HepG2 (cell line): ENCODE results near the gene CAND1. TPM values are rescaled to one million over a fixed set of nuclear protein-coding genes. Genes with fewer than 3 reads are reported as not detected.
A peak's percentile ranks its signal among the peaks of the same experiment; 100 is the strongest.

ENCODE experiments used
- CHD2 ChIP-seq: IDR thresholded peaks from 2 replicates; pipeline ENCODE4 v1.6.1; 2011; ENCODE audit warnings: low read depth, low read length, improper control_type of control experiment
- FIP1L1 ChIP-seq: fragments of 200-400 bp; formaldehyde crosslinking; IDR thresholded peaks from 2 replicates; pipeline ENCODE4 v1.6.1; 2018; ENCODE audit warnings: low read depth, mild to moderate bottlenecking, low read length, moderate library complexity, borderline replicate concordance; ENCODE audit not compliant: insufficient read depth
- IKZF5 ChIP-seq: IDR thresholded peaks from 2 replicates; pipeline ENCODE4 v1.6.1; 2018; ENCODE audit warnings: missing genetic modification reagents, mild to moderate bottlenecking, missing compliant biosample characterization
- KMT2B ChIP-seq: IDR thresholded peaks from 2 replicates; pipeline ENCODE4 v1.6.1; 2016; ENCODE audit warnings: missing genetic modification reagents, missing compliant biosample characterization
- MTF1 ChIP-seq: sonication (generic); formaldehyde crosslinking; IDR thresholded peaks from 2 replicates; pipeline ENCODE4 v1.5.0; 2020; ENCODE audit warnings: missing genetic modification reagents
- RAD21 ChIP-seq: fragments of 450-650 bp; formaldehyde crosslinking; IDR thresholded peaks from 2 replicates; pipeline ENCODE4 v1.5.0; 2020; ENCODE audit warnings: mild to moderate bottlenecking
- SALL1 ChIP-seq: sonication (generic); formaldehyde crosslinking; IDR thresholded peaks from 2 replicates; pipeline ENCODE4 v1.8.0; 2022; ENCODE audit warnings: mild to moderate bottlenecking, missing genetic modification reagents
- ZBTB7A ChIP-seq: sonication (generic); formaldehyde crosslinking; IDR thresholded peaks from 2 replicates; pipeline ENCODE4 v1.8.0; 2022; ENCODE audit warnings: mild to moderate bottlenecking, missing genetic modification reagents
- ZBTB7B ChIP-seq: sonication (generic); formaldehyde crosslinking; IDR thresholded peaks from 2 replicates; pipeline ENCODE4 v1.4.0; 2020; ENCODE audit warnings: missing genetic modification reagents
- ZKSCAN5 ChIP-seq: sonication (generic); formaldehyde crosslinking; IDR thresholded peaks from 2 replicates; pipeline ENCODE4 v1.5.1; 2020; ENCODE audit warnings: mild to moderate bottlenecking, missing genetic modification reagents
- ZNF124 ChIP-seq: sonication (generic); formaldehyde crosslinking; IDR thresholded peaks from 2 replicates; pipeline ENCODE4 v1.4.0; 2020; ENCODE audit warnings: missing genetic modification reagents
- ZNF18 ChIP-seq: sonication (generic); formaldehyde crosslinking; IDR thresholded peaks from 2 replicates; pipeline ENCODE4 v1.8.0; 2022; ENCODE audit warnings: mild to moderate bottlenecking, missing genetic modification reagents; ENCODE audit not compliant: insufficient replicate concordance
- ZNF430 ChIP-seq: sonication (generic); formaldehyde crosslinking; IDR thresholded peaks from 2 replicates; pipeline ENCODE4 v1.9.0; 2021; ENCODE audit warnings: mild to moderate bottlenecking, missing genetic modification reagents
- ZNF724P ChIP-seq: sonication (generic); formaldehyde crosslinking; IDR thresholded peaks from 2 replicates; pipeline ENCODE4 v1.8.0; 2022; ENCODE audit warnings: missing genetic modification reagents, borderline replicate concordance
- ZNF768 ChIP-seq: sonication (generic); formaldehyde crosslinking; IDR thresholded peaks from 2 replicates; pipeline ENCODE4 v1.4.0; 2020; ENCODE audit warnings: missing genetic modification reagents
- polyA plus RNA-seq, 8 experiments: library from polyadenylated mRNA; depleted of rRNA in 3 of 8; stranded (reverse) in 7 of 8; unstranded in 1 of 8; fragments of >200 nt; fragmentation: Illumina TruSeq in 4 of 8; extraction: Trizol in 4 of 8; gene quantifications; 2 replicates each; pipeline versions ENCODE4 v1.2.1 to v1.2.3, GENCODE V29; 2011 to 2016; ENCODE audit warnings: low read depth in 4 of 8, missing spikeins in 1 of 8, mixed read lengths in 1 of 8; ENCODE audit not compliant: insufficient read depth in 1 of 8
- total RNA-seq, 5 experiments: library from RNA; depleted of rRNA; stranded (reverse); fragments of >200 nt; fragmentation: Illumina TruSeq; extraction: Trizol; gene quantifications; 2 replicates each; pipeline ENCODE4 v1.2.3, GENCODE V29; 2016; ENCODE audit warnings: low read depth in 1 of 5
- TF ChIP-seq, protein P1 (sequence below): sonication (generic); formaldehyde crosslinking; IDR thresholded peaks from 2 replicates; pipeline ENCODE4; 2020; ENCODE audit warnings: missing genetic modification reagents, mild to moderate bottlenecking, borderline replicate concordance
- TF ChIP-seq, protein P2 (sequence below): sonication (generic); formaldehyde crosslinking; IDR thresholded peaks from 2 replicates; pipeline ENCODE4 v1.8.0; 2022; ENCODE audit warnings: mild to moderate bottlenecking, missing genetic modification reagents
- TF ChIP-seq, protein P3 (sequence below): sonication (generic); formaldehyde crosslinking; IDR thresholded peaks from 2 replicates; pipeline ENCODE4 v1.4.0; 2020; ENCODE audit warnings: missing genetic modification reagents; ENCODE audit errors: not compliant biosample characterization

CAND1 gene
- total and polyA plus RNA-seq, 2 of the 13 experiments (the other 11 are each of a cell fraction or from before 2014, with no cell fraction given): 56.2 to 138 TPM

DNA sequence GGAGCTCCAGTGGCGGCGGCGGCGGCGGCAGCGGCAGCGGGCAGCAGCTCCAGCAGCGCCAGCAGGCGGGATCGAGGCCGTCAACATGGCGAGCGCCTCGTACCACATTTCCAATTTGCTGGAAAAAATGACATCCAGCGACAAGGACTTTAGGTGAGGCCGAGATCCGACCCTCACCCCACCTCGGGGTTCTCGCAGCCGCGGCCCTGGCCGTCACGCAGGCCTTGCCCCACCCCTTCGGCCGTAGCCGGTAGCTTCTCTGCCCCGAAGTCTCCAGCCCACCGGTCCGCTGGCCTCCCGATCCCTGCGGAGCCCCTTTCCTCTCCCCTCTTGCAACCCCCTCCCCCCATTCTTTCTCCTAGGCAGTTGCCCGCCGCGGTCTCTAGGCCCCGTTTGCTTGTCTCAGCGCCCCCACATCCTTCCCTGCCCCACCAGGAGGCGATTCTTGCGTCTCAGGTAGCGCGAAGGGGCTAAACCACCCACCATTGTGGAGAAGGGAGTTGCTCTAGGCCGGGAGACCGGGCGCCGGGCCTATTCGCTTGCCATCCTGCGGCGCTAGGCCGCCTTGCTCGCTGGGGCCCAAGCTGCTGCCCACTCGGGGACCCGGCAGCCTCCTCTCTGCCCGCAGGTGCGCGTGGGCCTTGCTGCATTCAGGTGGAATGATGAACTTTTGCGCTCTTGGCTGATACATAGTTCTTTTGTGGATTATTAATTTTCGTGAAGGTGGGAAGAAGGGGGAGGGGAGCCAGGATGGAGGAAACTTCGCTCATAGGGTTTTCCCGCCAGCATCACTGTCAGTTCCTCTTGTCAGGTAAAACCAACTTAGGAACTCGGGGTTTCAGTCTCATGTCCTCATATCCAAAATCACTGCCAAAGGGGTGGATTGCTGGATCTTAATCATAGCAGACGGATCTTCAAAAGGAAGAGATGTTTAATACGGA lies 745 bp downstream of the CAND1 start (continued):
- TF ChIP-seq, protein P1, sequence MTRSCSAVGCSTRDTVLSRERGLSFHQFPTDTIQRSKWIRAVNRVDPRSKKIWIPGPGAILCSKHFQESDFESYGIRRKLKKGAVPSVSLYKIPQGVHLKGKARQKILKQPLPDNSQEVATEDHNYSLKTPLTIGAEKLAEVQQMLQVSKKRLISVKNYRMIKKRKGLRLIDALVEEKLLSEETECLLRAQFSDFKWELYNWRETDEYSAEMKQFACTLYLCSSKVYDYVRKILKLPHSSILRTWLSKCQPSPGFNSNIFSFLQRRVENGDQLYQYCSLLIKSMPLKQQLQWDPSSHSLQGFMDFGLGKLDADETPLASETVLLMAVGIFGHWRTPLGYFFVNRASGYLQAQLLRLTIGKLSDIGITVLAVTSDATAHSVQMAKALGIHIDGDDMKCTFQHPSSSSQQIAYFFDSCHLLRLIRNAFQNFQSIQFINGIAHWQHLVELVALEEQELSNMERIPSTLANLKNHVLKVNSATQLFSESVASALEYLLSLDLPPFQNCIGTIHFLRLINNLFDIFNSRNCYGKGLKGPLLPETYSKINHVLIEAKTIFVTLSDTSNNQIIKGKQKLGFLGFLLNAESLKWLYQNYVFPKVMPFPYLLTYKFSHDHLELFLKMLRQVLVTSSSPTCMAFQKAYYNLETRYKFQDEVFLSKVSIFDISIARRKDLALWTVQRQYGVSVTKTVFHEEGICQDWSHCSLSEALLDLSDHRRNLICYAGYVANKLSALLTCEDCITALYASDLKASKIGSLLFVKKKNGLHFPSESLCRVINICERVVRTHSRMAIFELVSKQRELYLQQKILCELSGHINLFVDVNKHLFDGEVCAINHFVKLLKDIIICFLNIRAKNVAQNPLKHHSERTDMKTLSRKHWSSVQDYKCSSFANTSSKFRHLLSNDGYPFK (CRISPR knock-in tag): no peak
- no peak for TF ChIP-seq CHD2
- TF ChIP-seq, protein P2, sequence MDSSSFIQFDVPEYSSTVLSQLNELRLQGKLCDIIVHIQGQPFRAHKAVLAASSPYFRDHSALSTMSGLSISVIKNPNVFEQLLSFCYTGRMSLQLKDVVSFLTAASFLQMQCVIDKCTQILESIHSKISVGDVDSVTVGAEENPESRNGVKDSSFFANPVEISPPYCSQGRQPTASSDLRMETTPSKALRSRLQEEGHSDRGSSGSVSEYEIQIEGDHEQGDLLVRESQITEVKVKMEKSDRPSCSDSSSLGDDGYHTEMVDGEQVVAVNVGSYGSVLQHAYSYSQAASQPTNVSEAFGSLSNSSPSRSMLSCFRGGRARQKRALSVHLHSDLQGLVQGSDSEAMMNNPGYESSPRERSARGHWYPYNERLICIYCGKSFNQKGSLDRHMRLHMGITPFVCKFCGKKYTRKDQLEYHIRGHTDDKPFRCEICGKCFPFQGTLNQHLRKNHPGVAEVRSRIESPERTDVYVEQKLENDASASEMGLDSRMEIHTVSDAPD (CRISPR knock-in tag): no peak
- TF ChIP-seq ZNF430 (CRISPR knock-in tag): peak; percentile 75; the same call in 1 of the 2 replicates
- 0 out of 2 replicates have a peak, but pooled peaks have one; percentile 19 for TF ChIP-seq ZBTB7A (CRISPR knock-in tag)
- TF ChIP-seq RAD21 (CRISPR knock-in tag): peak; percentile 52
- TF ChIP-seq, protein P3, sequence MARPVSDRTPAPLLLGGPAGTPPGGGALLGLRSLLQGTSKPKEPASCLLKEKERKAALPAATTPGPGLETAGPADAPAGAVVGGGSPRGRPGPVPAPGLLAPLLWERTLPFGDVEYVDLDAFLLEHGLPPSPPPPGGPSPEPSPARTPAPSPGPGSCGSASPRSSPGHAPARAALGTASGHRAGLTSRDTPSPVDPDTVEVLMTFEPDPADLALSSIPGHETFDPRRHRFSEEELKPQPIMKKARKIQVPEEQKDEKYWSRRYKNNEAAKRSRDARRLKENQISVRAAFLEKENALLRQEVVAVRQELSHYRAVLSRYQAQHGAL (CRISPR knock-in tag): no peak
- peak; percentile 13; the same call in 1 of the 2 replicates for TF ChIP-seq ZNF724P (CRISPR knock-in tag)
- TF ChIP-seq ZKSCAN5: no peak
- no peak; the same call in 1 of the 2 replicates for TF ChIP-seq KMT2B (CRISPR knock-in tag)
- no peak for TF ChIP-seq IKZF5
- TF ChIP-seq SALL1 (CRISPR knock-in tag): peak; percentile 52
- no peak for TF ChIP-seq FIP1L1
- TF ChIP-seq MTF1: no peak
- peak; percentile 36 for TF ChIP-seq ZNF18 (CRISPR knock-in tag)
- no peak for TF ChIP-seq ZNF768 (CRISPR knock-in tag)
- no peak for TF ChIP-seq ZNF124 (CRISPR knock-in tag)
- 0 out of 2 replicates have a peak, but pooled peaks have one; percentile 7 for TF ChIP-seq ZBTB7B (CRISPR knock-in tag)
